ENCODE measurements around the gene PLA2G4B.

The PLA2G4B gene

DNA sequence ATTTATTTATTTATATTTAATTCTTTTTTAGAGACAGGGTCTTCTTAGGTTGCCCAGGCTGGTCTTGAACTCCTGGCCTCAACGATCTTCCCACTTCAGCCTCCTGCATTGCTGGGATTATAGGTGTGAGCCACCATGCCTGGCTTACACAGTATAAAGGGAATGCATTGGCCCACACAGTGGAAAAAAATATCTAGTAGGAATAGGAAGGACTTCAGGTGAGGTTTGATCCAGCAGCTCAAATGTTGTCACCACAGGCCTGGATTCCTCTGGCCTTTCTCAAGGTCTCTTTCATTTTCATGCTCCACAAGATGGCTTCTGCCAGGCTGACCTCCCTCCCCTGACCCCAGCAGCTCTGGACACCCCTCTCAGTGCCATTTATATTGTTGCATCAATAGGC lies 57.3 kb downstream of the PLA2G4B start:
- TF ChIP-seq RAD21 (IDR thresholded peaks at IDR 0.05; ENCODE audit: low read depth) (no peak), TEAD4 (IDR thresholded peaks at IDR 0.05) (no peak), CEBPB (IDR thresholded peaks at IDR 0.05) (no peak), NFIC (IDR thresholded peaks at IDR 0.05) (no peak), TCF12 (IDR thresholded peaks at IDR 0.05; ENCODE audit: low read depth) (no peak), TAF1 (IDR thresholded peaks at IDR 0.05; ENCODE audit: low read depth) (no peak), MAX (IDR thresholded peaks at IDR 0.05) (no peak), YY1 (IDR thresholded peaks at IDR 0.05; ENCODE audit: low read depth) (no peak), FOXM1 (IDR thresholded peaks at IDR 0.05; ENCODE audit: borderline replicate concordance, low read depth) (no peak), CREB1 (IDR thresholded peaks at IDR 0.05; ENCODE audit: low read depth) (no peak), EGR1 (IDR thresholded peaks at IDR 0.05) (no peak), USF1 (IDR thresholded peaks at IDR 0.05) (no peak), EP300 (IDR thresholded peaks at IDR 0.05; ENCODE audit: borderline replicate concordance) (no peak), ZBTB7A (IDR thresholded peaks at IDR 0.05; ENCODE audit: low read depth) (no peak)
- TF ChIP-seq, protein P1, sequence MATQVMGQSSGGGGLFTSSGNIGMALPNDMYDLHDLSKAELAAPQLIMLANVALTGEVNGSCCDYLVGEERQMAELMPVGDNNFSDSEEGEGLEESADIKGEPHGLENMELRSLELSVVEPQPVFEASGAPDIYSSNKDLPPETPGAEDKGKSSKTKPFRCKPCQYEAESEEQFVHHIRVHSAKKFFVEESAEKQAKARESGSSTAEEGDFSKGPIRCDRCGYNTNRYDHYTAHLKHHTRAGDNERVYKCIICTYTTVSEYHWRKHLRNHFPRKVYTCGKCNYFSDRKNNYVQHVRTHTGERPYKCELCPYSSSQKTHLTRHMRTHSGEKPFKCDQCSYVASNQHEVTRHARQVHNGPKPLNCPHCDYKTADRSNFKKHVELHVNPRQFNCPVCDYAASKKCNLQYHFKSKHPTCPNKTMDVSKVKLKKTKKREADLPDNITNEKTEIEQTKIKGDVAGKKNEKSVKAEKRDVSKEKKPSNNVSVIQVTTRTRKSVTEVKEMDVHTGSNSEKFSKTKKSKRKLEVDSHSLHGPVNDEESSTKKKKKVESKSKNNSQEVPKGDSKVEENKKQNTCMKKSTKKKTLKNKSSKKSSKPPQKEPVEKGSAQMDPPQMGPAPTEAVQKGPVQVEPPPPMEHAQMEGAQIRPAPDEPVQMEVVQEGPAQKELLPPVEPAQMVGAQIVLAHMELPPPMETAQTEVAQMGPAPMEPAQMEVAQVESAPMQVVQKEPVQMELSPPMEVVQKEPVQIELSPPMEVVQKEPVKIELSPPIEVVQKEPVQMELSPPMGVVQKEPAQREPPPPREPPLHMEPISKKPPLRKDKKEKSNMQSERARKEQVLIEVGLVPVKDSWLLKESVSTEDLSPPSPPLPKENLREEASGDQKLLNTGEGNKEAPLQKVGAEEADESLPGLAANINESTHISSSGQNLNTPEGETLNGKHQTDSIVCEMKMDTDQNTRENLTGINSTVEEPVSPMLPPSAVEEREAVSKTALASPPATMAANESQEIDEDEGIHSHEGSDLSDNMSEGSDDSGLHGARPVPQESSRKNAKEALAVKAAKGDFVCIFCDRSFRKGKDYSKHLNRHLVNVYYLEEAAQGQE (IDR thresholded peaks at IDR 0.05; ENCODE audit: low read depth) = no peak

GRCh38 chr15:41896566-41896965 lies 57.9 kb downstream of the PLA2G4B start:
- TF ChIP-seq ZBTB7A (IDR thresholded peaks at IDR 0.05; ENCODE audit: low read depth) (no peak), CEBPB (IDR thresholded peaks at IDR 0.05) (no peak), EP300 (IDR thresholded peaks at IDR 0.05; ENCODE audit: borderline replicate concordance) (no peak), TAF1 (IDR thresholded peaks at IDR 0.05; ENCODE audit: low read depth) (no peak), TCF12 (IDR thresholded peaks at IDR 0.05; ENCODE audit: low read depth) (no peak), TEAD4 (IDR thresholded peaks at IDR 0.05) (no peak), NFIC (IDR thresholded peaks at IDR 0.05) (no peak)
- TF ChIP-seq, protein P1 (IDR thresholded peaks at IDR 0.05; ENCODE audit: low read depth) = no peak

GRCh38 chr15:41897363-41897799 lies 58.7 kb downstream of the PLA2G4B start:
- TF ChIP-seq TEAD4 (IDR thresholded peaks at IDR 0.05) (no peak), ZBTB7A (IDR thresholded peaks at IDR 0.05; ENCODE audit: low read depth) (no peak), EP300 (IDR thresholded peaks at IDR 0.05; ENCODE audit: borderline replicate concordance) (no peak), TAF1 (IDR thresholded peaks at IDR 0.05; ENCODE audit: low read depth) (no peak), MAX (IDR thresholded peaks at IDR 0.05) (no peak), CEBPB (IDR thresholded peaks at IDR 0.05) (no peak), TCF12 (IDR thresholded peaks at IDR 0.05; ENCODE audit: low read depth) (no peak), RAD21 (IDR thresholded peaks at IDR 0.05; ENCODE audit: low read depth) (no peak), NFIC (IDR thresholded peaks at IDR 0.05) (no peak), CREB1 (IDR thresholded peaks at IDR 0.05; ENCODE audit: low read depth) (no peak), FOXM1 (IDR thresholded peaks at IDR 0.05; ENCODE audit: borderline replicate concordance, low read depth) (no peak), USF1 (IDR thresholded peaks at IDR 0.05) (no peak), YY1 (IDR thresholded peaks at IDR 0.05; ENCODE audit: low read depth) (no peak), EGR1 (IDR thresholded peaks at IDR 0.05) (no peak)
- TF ChIP-seq, protein P1 (IDR thresholded peaks at IDR 0.05; ENCODE audit: low read depth) = no peak
